ENCODE data around the gene KCMF1. TPM values are rescaled to one million over a fixed set of nuclear protein-coding genes. Genes with fewer than 3 reads are reported as not detected.

KCMF1 gene
- total and polyA plus RNA-seq, 2 of the 13 experiments (the other 11 are each of a cell fraction or from before 2014, with no cell fraction given), result 62.1 to 116 TPM

DNA sequence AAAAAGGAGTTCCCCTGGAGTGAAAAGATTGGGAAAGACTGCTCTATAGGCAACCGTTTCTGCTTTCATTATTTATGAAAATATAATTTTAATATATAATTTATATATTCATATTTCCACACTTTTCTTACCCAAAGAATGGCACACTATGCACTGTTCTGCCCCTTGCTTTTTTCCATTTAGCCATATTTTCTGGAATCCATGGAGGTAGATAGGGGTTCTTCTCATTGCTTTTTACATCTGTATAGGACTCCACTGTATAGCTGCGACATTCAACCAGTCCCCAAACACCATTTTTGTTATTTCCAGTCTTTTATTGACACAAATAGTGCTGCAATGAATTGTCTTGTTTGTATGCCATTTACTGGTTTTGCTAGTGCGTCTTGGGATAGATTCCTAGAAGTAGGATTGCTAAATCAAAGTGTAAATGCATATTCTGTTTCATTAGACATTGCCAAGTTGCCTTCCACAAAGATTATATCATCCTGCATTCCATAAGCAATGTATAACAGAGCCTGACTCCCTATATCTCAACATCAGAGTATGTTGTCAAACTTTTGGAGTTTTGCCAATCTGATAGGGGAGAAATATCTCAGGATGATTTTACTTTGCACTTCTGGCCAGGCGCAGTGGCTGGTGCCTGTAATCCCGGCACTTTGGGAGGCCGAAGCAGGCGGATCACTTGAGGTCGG is 135.7 kb downstream of the KCMF1 start (continued):
- TF ChIP-seq, protein P1, sequence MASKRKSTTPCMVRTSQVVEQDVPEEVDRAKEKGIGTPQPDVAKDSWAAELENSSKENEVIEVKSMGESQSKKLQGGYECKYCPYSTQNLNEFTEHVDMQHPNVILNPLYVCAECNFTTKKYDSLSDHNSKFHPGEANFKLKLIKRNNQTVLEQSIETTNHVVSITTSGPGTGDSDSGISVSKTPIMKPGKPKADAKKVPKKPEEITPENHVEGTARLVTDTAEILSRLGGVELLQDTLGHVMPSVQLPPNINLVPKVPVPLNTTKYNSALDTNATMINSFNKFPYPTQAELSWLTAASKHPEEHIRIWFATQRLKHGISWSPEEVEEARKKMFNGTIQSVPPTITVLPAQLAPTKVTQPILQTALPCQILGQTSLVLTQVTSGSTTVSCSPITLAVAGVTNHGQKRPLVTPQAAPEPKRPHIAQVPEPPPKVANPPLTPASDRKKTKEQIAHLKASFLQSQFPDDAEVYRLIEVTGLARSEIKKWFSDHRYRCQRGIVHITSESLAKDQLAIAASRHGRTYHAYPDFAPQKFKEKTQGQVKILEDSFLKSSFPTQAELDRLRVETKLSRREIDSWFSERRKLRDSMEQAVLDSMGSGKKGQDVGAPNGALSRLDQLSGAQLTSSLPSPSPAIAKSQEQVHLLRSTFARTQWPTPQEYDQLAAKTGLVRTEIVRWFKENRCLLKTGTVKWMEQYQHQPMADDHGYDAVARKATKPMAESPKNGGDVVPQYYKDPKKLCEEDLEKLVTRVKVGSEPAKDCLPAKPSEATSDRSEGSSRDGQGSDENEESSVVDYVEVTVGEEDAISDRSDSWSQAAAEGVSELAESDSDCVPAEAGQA (IDR thresholded peaks at IDR 0.05; ENCODE audit: low read depth), result no peak
- TF ChIP-seq, protein P1 (CRISPR knock-in tag; IDR thresholded peaks at IDR 0.05; ENCODE audit: borderline replicate concordance), result no peak

Small RNA genes lying within 50 kb of the gene (small RNA-seq; reads per million reads assigned to genes)
- gene AC078974.1 (ENCODE audit: insufficient read depth in 2 of 3, insufficient read length in 3 of 3, low read depth in 2 of 3, low replicate concordance in 1 of 3), result 0 reads per million in 3 experiments

Other genes starting within 250 kb of the KCMF1 start
- 0.36 TPM in 1 of 2 replicates, not detected in the other for gene TRABD2A, start 90.1 kb upstream of the KCMF1 start, total RNA-seq (2016; rRNA removed; fragmentation: Illumina TruSeq; extraction: Trizol)
- gene TRABD2A, start 90.1 kb upstream of the KCMF1 start, polyA plus RNA-seq (2011; rRNA removed), result 0.15 and 0.21 TPM in 2 replicates
- 708 and 754 TPM in 2 replicates for gene TMSB10, start 65.5 kb upstream of the KCMF1 start, total RNA-seq (2016; rRNA removed; fragmentation: Illumina TruSeq; extraction: Trizol)
- gene TMSB10, start 65.5 kb upstream of the KCMF1 start, polyA plus RNA-seq (2011; rRNA removed), result 528 and 665 TPM in 2 replicates
- gene TCF7L1, start 162.2 kb downstream of the KCMF1 start, total RNA-seq (2016; rRNA removed; fragmentation: Illumina TruSeq; extraction: Trizol), result 0.04 and 0.08 TPM in 2 replicates
- gene TCF7L1, start 162.2 kb downstream of the KCMF1 start, polyA plus RNA-seq (2011; rRNA removed), result 0.15 and 0.24 TPM in 2 replicates